HEK293 (cell line): ENCODE data around the gene CREBL2.

Experiments used
- CTCF ChIA-PET: fragments of 350-600 bp; formaldehyde crosslinking; extraction: SDS; loops from one replicate; lab custom pipeline; 2021; ENCODE audit warnings: antibody characterized with exemption; lab: Yijun Ruan, JAX
- POLR2A ChIA-PET: fragments of 300-600 bp; formaldehyde crosslinking; extraction: SDS; loops from one replicate; lab custom pipeline; 2020; ENCODE audit warnings: antibody characterized with exemption, inconsistent platforms; lab: Yijun Ruan, JAX
- H3K27ac ChIP-seq: fragments of 200-500 bp; sonication (Bioruptor generic); 2 replicates; pipeline ENCODE4 v1.5.1; 2014; ENCODE audit warnings: low read depth, low read length, control low read depth, inconsistent platforms; ENCODE audit errors: extremely low read depth
- H3K36me3 ChIP-seq, 2 experiments: fragments of 200-500 bp in 1 of 2; sonication (Bioruptor generic) in 1 of 2; 1 replicate in 1 of 2; 2 replicates in 1 of 2; pipeline ENCODE4 v1.5.1; 2014 to 2017; ENCODE audit warnings: inconsistent platforms in 2 of 2, low read length in 2 of 2; ENCODE audit not compliant: control insufficient read depth in 2 of 2, insufficient read depth in 1 of 2
- H3K4me1 ChIP-seq: fragments of 200-500 bp; sonication (Bioruptor generic); 2 replicates; pipeline ENCODE4 v1.5.1; 2014; ENCODE audit warnings: mild to moderate bottlenecking, low read length, inconsistent platforms; ENCODE audit not compliant: control insufficient read depth, insufficient read depth
- H3K4me3 ChIP-seq: 2 replicates; pipeline ENCODE4 v1.5.1; 2011; ENCODE audit warnings: low read depth, mild to moderate bottlenecking, control low read depth, low read length, moderate library complexity
- H3K9me3 ChIP-seq: fragments of 200-500 bp; sonication (Bioruptor generic); 2 replicates; pipeline ENCODE4 v1.5.1; 2014; ENCODE audit warnings: low read depth, low read length, inconsistent platforms; ENCODE audit not compliant: control insufficient read depth, insufficient read depth
- KLF7 ChIP-seq: fragments of 450-650 bp; formaldehyde crosslinking; IDR thresholded peaks from 2 replicates; pipeline ENCODE4 v1.5.1; 2016; ENCODE audit warnings: missing biosample characterization, missing genetic modification characterization, borderline replicate concordance
- MZF1 ChIP-seq: fragments of 450-650 bp; formaldehyde crosslinking; IDR thresholded peaks from 2 replicates; pipeline ENCODE4 v1.5.1; 2017; ENCODE audit warnings: missing biosample characterization, missing genetic modification characterization, borderline replicate concordance
- SCRT1 ChIP-seq: fragments of 450-650 bp; formaldehyde crosslinking; IDR thresholded peaks from 2 replicates; pipeline ENCODE4 v1.5.1; 2016; ENCODE audit warnings: missing biosample characterization, missing genetic modification characterization, borderline replicate concordance
- SCRT2 ChIP-seq: fragments of 450-650 bp; formaldehyde crosslinking; IDR thresholded peaks from 2 replicates; pipeline ENCODE4 v1.5.1; 2016; ENCODE audit warnings: missing biosample characterization, missing genetic modification characterization
- SP7 ChIP-seq: fragments of 450-650 bp; formaldehyde crosslinking; IDR thresholded peaks from 2 replicates; pipeline ENCODE4 v1.5.1; 2016; ENCODE audit warnings: missing biosample characterization, missing genetic modification characterization
- ZBTB1 ChIP-seq: fragments of 450-650 bp; formaldehyde crosslinking; IDR thresholded peaks from 2 replicates; pipeline ENCODE4 v1.5.1; 2016; ENCODE audit warnings: missing biosample characterization, missing genetic modification characterization
- ZBTB48 ChIP-seq: fragments of 450-650 bp; formaldehyde crosslinking; IDR thresholded peaks from 2 replicates; pipeline ENCODE4 v1.5.1; 2016; ENCODE audit warnings: missing biosample characterization, missing genetic modification characterization
- ZNF121 ChIP-seq: fragments of 450-650 bp; formaldehyde crosslinking; IDR thresholded peaks from 2 replicates; pipeline ENCODE4 v1.5.1; 2016; ENCODE audit warnings: missing biosample characterization, missing genetic modification characterization
- ZNF174 ChIP-seq: fragments of 450-650 bp; formaldehyde crosslinking; IDR thresholded peaks from 2 replicates; pipeline ENCODE4 v1.5.0; 2017; ENCODE audit warnings: missing biosample characterization, mild to moderate bottlenecking, missing genetic modification characterization
- ZNF335 ChIP-seq: fragments of 450-650 bp; formaldehyde crosslinking; conservative IDR thresholded peaks from 2 replicates; pipeline ENCODE4 v1.5.1; 2016; ENCODE audit warnings: missing biosample characterization, missing genetic modification characterization
- ZNF391 ChIP-seq: fragments of 450-650 bp; formaldehyde crosslinking; IDR thresholded peaks from 2 replicates; pipeline ENCODE4 v1.5.1; 2016; ENCODE audit warnings: low read depth, missing biosample characterization, missing genetic modification characterization, borderline replicate concordance
- ZNF548 ChIP-seq: fragments of 450-650 bp; formaldehyde crosslinking; IDR thresholded peaks from 2 replicates; pipeline ENCODE4 v1.5.1; 2016; ENCODE audit warnings: missing biosample characterization, missing genetic modification characterization
- ZNF549 ChIP-seq: fragments of 450-650 bp; IDR thresholded peaks from 2 replicates; pipeline ENCODE4 v1.5.1; 2018; ENCODE audit warnings: missing biosample characterization, missing genetic modification characterization, mild to moderate bottlenecking, inconsistent platforms, moderate library complexity
- ZNF555 ChIP-seq: fragments of 450-650 bp; formaldehyde crosslinking; conservative IDR thresholded peaks from 2 replicates; pipeline ENCODE4 v1.5.1; 2017; ENCODE audit warnings: missing biosample characterization, mild to moderate bottlenecking, missing genetic modification characterization, inconsistent platforms
- ZNF785 ChIP-seq: fragments of 450-650 bp; formaldehyde crosslinking; IDR thresholded peaks from 2 replicates; pipeline ENCODE4 v1.5.1; 2016; ENCODE audit warnings: missing biosample characterization, missing genetic modification characterization
- TF ChIP-seq, protein P1 (sequence below): fragments of 450-650 bp; formaldehyde crosslinking; IDR thresholded peaks from 2 replicates; pipeline ENCODE4 v1.5.0; 2017; ENCODE audit warnings: missing biosample characterization, missing genetic modification characterization, borderline replicate concordance
- TF ChIP-seq, protein P2 (sequence below): fragments of 450-650 bp; formaldehyde crosslinking; IDR thresholded peaks from 2 replicates; pipeline ENCODE4 v1.5.1; 2016; ENCODE audit warnings: missing biosample characterization, missing genetic modification characterization
- TF ChIP-seq, protein P3 (sequence below): fragments of 450-650 bp; IDR thresholded peaks from 2 replicates; pipeline ENCODE4 v1.5.1; 2018; ENCODE audit warnings: missing biosample characterization, mild to moderate bottlenecking, missing genetic modification characterization
- TF ChIP-seq, protein P4 (sequence below): fragments of 450-650 bp; formaldehyde crosslinking; IDR thresholded peaks from 2 replicates; pipeline ENCODE4 v1.5.1; 2016; ENCODE audit warnings: missing biosample characterization, missing genetic modification characterization

The CREBL2 gene

DNA sequence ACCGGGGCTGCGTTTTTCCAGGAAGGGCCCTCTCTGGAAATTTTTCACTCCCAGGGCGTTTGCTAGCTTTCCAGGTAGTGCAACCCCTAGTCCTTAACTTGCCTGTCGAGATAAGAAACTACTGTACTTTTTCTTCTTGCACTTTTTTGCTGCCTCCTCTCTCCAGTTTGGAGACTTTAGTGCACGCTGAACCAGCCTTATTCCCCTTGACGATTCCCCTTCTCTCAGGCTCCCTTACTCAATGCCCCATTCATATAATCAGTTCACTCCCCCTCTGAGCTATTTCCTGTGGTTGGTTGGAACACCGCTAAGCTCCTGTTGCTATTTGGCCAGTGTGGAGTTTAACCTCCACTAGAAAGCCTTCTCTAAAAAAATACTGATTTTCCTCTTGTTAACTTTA is 682 bp downstream of the CREBL2 start:
- CTCF ChIA-PET, result no interaction called here
- Histone ChIP-seq H3K4me3 (peak overlapping the region; percentile 91), H3K36me3 (peaks cover 5 to 10% of the 10 kb centered on the region in 2 experiments; a peak in 2 of 3 replicates), H3K9me3 (no peaks in the 10 kb centered on the region), H3K27ac (peak overlapping the region; percentile 90), H3K4me1 (peaks cover 4% of the 10 kb centered on the region)
- POLR2A ChIA-PET, result no interaction called here
- no peak for TF ChIP-seq ZNF785 (tag by site-specific recombination)
- peak; percentile 75; the same call in 1 of the 2 replicates for TF ChIP-seq SCRT1 (tag by site-specific recombination)
- TF ChIP-seq KLF7 (tag by site-specific recombination), result no peak
- TF ChIP-seq SP7 (tag by site-specific recombination), result no peak
- TF ChIP-seq ZBTB48 (tag by site-specific recombination), result peak; percentile 41; the same call in 1 of the 2 replicates
- TF ChIP-seq ZNF174 (tag by site-specific recombination), result no peak
- TF ChIP-seq ZNF335 (tag by site-specific recombination), result peak; percentile 11; the same call in 1 of the 2 replicates
- TF ChIP-seq MZF1, result peak; percentile 89
- TF ChIP-seq SCRT2 (tag by site-specific recombination), result peak; percentile 86

DNA sequence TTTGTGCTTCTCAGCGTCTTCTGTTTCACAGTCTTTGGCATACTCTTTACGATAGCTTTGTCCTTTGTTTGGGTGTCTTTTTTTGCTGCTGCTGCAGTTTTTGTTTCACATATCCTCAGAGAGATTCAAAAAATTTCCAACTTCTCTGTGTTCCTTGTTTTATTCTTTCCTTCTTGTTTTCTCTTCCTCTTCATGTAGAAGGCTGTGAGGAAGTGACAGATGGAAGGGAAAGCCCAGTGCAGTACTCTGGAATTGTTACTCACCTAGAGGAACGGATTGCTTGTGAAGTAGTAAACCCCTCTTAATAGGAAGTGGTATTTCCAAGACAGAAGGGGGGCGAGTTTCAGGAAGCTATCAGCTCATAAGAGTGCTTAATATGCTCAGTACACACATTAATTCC is 1.7 kb downstream of the CREBL2 start:
- no peak for TF ChIP-seq ZNF548 (tag by site-specific recombination)
- TF ChIP-seq, protein P1, sequence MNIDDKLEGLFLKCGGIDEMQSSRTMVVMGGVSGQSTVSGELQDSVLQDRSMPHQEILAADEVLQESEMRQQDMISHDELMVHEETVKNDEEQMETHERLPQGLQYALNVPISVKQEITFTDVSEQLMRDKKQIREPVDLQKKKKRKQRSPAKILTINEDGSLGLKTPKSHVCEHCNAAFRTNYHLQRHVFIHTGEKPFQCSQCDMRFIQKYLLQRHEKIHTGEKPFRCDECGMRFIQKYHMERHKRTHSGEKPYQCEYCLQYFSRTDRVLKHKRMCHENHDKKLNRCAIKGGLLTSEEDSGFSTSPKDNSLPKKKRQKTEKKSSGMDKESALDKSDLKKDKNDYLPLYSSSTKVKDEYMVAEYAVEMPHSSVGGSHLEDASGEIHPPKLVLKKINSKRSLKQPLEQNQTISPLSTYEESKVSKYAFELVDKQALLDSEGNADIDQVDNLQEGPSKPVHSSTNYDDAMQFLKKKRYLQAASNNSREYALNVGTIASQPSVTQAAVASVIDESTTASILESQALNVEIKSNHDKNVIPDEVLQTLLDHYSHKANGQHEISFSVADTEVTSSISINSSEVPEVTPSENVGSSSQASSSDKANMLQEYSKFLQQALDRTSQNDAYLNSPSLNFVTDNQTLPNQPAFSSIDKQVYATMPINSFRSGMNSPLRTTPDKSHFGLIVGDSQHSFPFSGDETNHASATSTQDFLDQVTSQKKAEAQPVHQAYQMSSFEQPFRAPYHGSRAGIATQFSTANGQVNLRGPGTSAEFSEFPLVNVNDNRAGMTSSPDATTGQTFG, result no peak
- TF ChIP-seq, protein P2, sequence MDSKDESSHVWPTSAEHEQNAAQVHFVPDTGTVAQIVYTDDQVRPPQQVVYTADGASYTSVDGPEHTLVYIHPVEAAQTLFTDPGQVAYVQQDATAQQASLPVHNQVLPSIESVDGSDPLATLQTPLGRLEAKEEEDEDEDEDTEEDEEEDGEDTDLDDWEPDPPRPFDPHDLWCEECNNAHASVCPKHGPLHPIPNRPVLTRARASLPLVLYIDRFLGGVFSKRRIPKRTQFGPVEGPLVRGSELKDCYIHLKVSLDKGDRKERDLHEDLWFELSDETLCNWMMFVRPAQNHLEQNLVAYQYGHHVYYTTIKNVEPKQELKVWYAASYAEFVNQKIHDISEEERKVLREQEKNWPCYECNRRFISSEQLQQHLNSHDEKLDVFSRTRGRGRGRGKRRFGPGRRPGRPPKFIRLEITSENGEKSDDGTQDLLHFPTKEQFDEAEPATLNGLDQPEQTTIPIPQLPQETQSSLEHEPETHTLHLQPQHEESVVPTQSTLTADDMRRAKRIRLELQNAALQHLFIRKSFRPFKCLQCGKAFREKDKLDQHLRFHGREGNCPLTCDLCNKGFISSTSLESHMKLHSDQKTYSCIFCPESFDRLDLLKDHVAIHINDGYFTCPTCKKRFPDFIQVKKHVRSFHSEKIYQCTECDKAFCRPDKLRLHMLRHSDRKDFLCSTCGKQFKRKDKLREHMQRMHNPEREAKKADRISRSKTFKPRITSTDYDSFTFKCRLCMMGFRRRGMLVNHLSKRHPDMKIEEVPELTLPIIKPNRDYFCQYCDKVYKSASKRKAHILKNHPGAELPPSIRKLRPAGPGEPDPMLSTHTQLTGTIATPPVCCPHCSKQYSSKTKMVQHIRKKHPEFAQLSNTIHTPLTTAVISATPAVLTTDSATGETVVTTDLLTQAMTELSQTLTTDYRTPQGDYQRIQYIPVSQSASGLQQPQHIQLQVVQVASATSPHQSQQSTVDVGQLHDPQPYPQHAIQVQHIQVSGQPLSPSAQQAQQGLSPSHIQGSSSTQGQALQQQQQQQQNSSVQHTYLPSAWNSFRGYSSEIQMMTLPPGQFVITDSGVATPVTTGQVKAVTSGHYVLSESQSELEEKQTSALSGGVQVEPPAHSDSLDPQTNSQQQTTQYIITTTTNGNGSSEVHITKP (tag by site-specific recombination), result peak; percentile 31; the same call in 1 of the 2 replicates
- TF ChIP-seq, all 188 proteins: peak for 1
- CTCF ChIA-PET, result no interaction called here
- Histone ChIP-seq H3K36me3 (peaks cover 5 to 10% of the 10 kb centered on the region in 2 experiments; a peak in 2 of 3 replicates), H3K27ac (no peak overlapping the region), H3K9me3 (no peaks in the 10 kb centered on the region), H3K4me1 (peaks cover 4% of the 10 kb centered on the region), H3K4me3 (no peak overlapping the region)
- POLR2A ChIA-PET, result no interaction called here

DNA sequence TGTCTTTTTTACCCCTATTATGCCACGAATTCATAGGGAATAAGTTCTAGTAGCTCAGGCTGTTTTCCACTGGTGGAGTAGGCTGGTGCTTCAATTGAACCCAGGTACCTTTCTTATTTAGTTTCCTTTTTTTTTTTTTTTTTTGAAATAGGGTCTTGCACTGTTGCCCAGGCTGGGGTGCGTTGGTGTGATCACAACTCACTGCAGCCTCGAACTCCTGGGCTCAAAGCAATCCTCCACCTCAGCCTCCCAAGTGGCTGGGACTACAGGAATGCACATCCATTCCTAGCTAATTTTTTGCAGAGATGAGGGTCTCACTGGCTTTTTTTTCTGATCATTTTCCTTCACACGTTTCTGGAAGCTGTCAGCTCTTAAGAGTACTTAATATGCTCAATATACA is 2.7 kb downstream of the CREBL2 start:
- no peaks in the 10 kb centered on the region for H3K9me3 ChIP-seq
- TF ChIP-seq ZNF555 (tag by site-specific recombination) (no peak), ZNF121 (tag by site-specific recombination) (0 out of 2 replicates have a peak, but pooled peaks have one; percentile 14), ZNF391 (no peak), ZBTB1 (no peak), ZNF549 (tag by site-specific recombination) (no peak)
- TF ChIP-seq, protein P3, sequence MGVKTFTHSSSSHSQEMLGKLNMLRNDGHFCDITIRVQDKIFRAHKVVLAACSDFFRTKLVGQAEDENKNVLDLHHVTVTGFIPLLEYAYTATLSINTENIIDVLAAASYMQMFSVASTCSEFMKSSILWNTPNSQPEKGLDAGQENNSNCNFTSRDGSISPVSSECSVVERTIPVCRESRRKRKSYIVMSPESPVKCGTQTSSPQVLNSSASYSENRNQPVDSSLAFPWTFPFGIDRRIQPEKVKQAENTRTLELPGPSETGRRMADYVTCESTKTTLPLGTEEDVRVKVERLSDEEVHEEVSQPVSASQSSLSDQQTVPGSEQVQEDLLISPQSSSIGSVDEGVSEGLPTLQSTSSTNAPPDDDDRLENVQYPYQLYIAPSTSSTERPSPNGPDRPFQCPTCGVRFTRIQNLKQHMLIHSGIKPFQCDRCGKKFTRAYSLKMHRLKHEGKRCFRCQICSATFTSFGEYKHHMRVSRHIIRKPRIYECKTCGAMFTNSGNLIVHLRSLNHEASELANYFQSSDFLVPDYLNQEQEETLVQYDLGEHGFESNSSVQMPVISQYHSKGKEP (tag by site-specific recombination), result no peak
- TF ChIP-seq, protein P4, sequence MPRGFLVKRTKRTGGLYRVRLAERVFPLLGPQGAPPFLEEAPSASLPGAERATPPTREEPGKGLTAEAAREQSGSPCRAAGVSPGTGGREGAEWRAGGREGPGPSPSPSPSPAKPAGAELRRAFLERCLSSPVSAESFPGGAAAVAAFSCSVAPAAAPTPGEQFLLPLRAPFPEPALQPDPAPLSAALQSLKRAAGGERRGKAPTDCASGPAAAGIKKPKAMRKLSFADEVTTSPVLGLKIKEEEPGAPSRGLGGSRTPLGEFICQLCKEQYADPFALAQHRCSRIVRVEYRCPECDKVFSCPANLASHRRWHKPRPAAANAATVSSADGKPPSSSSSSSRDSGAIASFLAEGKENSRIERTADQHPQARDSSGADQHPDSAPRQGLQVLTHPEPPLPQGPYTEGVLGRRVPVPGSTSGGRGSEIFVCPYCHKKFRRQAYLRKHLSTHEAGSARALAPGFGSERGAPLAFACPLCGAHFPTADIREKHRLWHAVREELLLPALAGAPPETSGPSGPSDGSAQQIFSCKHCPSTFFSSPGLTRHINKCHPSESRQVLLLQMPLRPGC (tag by site-specific recombination), result no peak
- POLR2A ChIA-PET, result interaction anchor here (0.7 kb wide), 1 partner anchor 136 kb away, joined by 4 read pairs; no protein-coding TSS in a partner anchor
- H3K27ac ChIP-seq, result no peak overlapping the region
- H3K4me1 ChIP-seq, result peaks cover 4% of the 10 kb centered on the region; the same call in 1 of the 2 replicates
- CTCF ChIA-PET, result interaction anchor here (0.6 kb wide), 1 partner anchor 122 kb away, joined by 5 read pairs; no protein-coding TSS in a partner anchor
- peaks cover 5 to 10% of the 10 kb centered on the region in 2 experiments; a peak in 2 of 3 replicates for H3K36me3 ChIP-seq
- no peak overlapping the region for H3K4me3 ChIP-seq
